Colonic mucosa (tissue), 4 donors: ENCODE results near the gene CADM2. TPM values are rescaled to one million over a fixed set of nuclear protein-coding genes. Genes with fewer than 3 reads are reported as not detected.

Source experiments
- DNase-seq: peaks from one replicate; pipeline ENCODE4 v3.0.0-alpha.2; 2020
- H3K27ac ChIP-seq: fragments of 200-600 bp; one replicate; pipeline ENCODE4 v1.8.0; 2021
- H3K27me3 ChIP-seq: fragments of 200-600 bp; one replicate; pipeline ENCODE4 v1.8.0; 2021
- H3K36me3 ChIP-seq: fragments of 200-600 bp; one replicate; pipeline ENCODE4 v1.8.0; 2021
- H3K4me1 ChIP-seq: fragments of 200-600 bp; one replicate; pipeline ENCODE4 v1.8.0; 2021; ENCODE audit warnings: mild to moderate bottlenecking
- H3K4me3 ChIP-seq: fragments of 200-600 bp; one replicate; pipeline ENCODE4 v1.8.0; 2021
- H3K9ac ChIP-seq, 2 donors: one replicate each; pipeline ENCODE4 v1.7.0; 2013; ENCODE audit warnings: control low read depth in 2 of 2, low read depth in 2 of 2, low read length in 2 of 2
- H3K9me3 ChIP-seq: fragments of 200-600 bp; one replicate; pipeline ENCODE4 v1.8.0; 2021
- CTCF ChIP-seq: fragments of 200-600 bp; IDR thresholded peaks from one replicate; pipeline ENCODE4 v1.8.0; 2022; ENCODE audit warnings: antibody characterized with exemption, mild to moderate bottlenecking
- intact Hi-C: fragments of 100-400 bp; cut with DNase I; formaldehyde crosslinking; loops from one replicate; pipeline ENCODE4 v1.14.1; 2022
- total RNA-seq, 2 donors: library from RNA; stranded (reverse); fragmentation: NEBNext Ultra II Directional in 1 of 2; extraction: Animal tissue kit (Norgen Biotek cat#: 25700) in 1 of 2; gene quantifications; one replicate each; pipeline ENCODE4 v1.2.1, GENCODE V29; 2021
- donor health status: healthy.
- donor health status: DM: no; HTN: no; CAD: no.
- donor health status: DM: no; HTN: no; CAD: no.

The CADM2 gene
- total RNA-seq, 2 donors from 2014 or later = 1.2 to 2.8 TPM

GRCh38 chr3:85303156-85303555 lies 344.4 kb downstream of the CADM2 start:
- no peaks in the 10 kb centered on the region for H3K27me3 ChIP-seq
- DNase-seq = no peak
- H3K4me3 ChIP-seq = no peak overlapping the region
- TF ChIP-seq CTCF = no peak
- no peak overlapping the region for H3K9ac ChIP-seq
- no peaks in the 10 kb centered on the region for H3K4me1 ChIP-seq
- intact Hi-C loops = no loop called here
- H3K27ac ChIP-seq = no peak overlapping the region
- H3K36me3 ChIP-seq = no peaks in the 10 kb centered on the region
- H3K9me3 ChIP-seq = no peaks in the 10 kb centered on the region

GRCh38 chr3:85304360-85304964 lies 345.7 kb downstream of the CADM2 start:
- no peak overlapping the region for H3K9ac ChIP-seq
- DNase-seq = no peak
- no peak for TF ChIP-seq CTCF

GRCh38 chr3:85312331-85312730 lies 353.5 kb downstream of the CADM2 start:
- Histone ChIP-seq H3K9ac (no peak overlapping the region), H3K4me1 (no peaks in the 10 kb centered on the region), H3K4me3 (no peak overlapping the region), H3K36me3 (no peaks in the 10 kb centered on the region), H3K27ac (no peak overlapping the region), H3K27me3 (no peaks in the 10 kb centered on the region), H3K9me3 (no peaks in the 10 kb centered on the region)
- intact Hi-C loops = no loop called here
- no peak for DNase-seq
- no peak for TF ChIP-seq CTCF

More at GRCh38 chr3:85304360-85304964, 345.7 kb downstream of the CADM2 start:
- intact Hi-C loops = no loop called here
- Histone ChIP-seq H3K27me3 (no peaks in the 10 kb centered on the region), H3K27ac (no peak overlapping the region), H3K36me3 (no peaks in the 10 kb centered on the region), H3K4me1 (no peaks in the 10 kb centered on the region), H3K9me3 (no peaks in the 10 kb centered on the region), H3K4me3 (no peak overlapping the region)

- Histone ChIP-seq H3K9ac (no peak overlapping the region), H3K4me1 (no peaks in the 10 kb centered on the region), H3K9me3 (no peaks in the 10 kb centered on the region), H3K36me3 (no peaks in the 10 kb centered on the region), H3K27ac (no peak overlapping the region), H3K4me3 (no peak overlapping the region), H3K27me3 (no peaks in the 10 kb centered on the region)
- intact Hi-C loops = no loop called here
- no peak for TF ChIP-seq CTCF
- DNase-seq = no peak
These were observed 354.6 kb downstream of the CADM2 start for GRCh38 chr3:85313380-85313779.

- no peaks in the 10 kb centered on the region for H3K36me3 ChIP-seq
- no peaks in the 10 kb centered on the region for H3K27me3 ChIP-seq
- no peak overlapping the region for H3K9ac ChIP-seq
- no peaks in the 10 kb centered on the region for H3K4me1 ChIP-seq
- intact Hi-C loops = no loop called here
- no peak for TF ChIP-seq CTCF
- H3K4me3 ChIP-seq = no peak overlapping the region
- H3K27ac ChIP-seq = no peak overlapping the region
- no peaks in the 10 kb centered on the region for H3K9me3 ChIP-seq
- no peak for DNase-seq
These were observed 357.5 kb downstream of the CADM2 start for GRCh38 chr3:85316252-85316651.
